Hematopoietic multipotent progenitor cell (in vitro differentiated cells): Measurements from ENCODE around the gene SCIMP. TPM values are rescaled to one million over a fixed set of nuclear protein-coding genes. Genes with fewer than 3 reads are reported as not detected.

Experiments used
- DNase-seq, 3 donors: peaks; one replicate each; pipeline ENCODE4 v3.0.0-alpha.2; 2011 to 2015; ENCODE audit warnings: low read depth in 2 of 3, low spot score in 2 of 3
- total RNA-seq: library from RNA; depleted of rRNA; stranded (reverse); fragments of >200 nt; gene quantifications from one replicate; pipeline ENCODE4 v1.2.3, GENCODE V29; 2012

The SCIMP gene
- 0.54 TPM for total RNA-seq

- DNase-seq, result peak in 1 of 3 donors; percentile 44
These were observed at the start of gene SCIMP for GRCh38 chr17:5234645-5235576. Gene SCIMP (minus strand): TSS chr17:5234860. CDS start chr17:5234755, 105 bp downstream.

GRCh38 chr17:5283571-5284315 lies 49.1 kb upstream of the SCIMP start:
- DNase-seq, result no peak

- DNase-seq, result peak in 1 of 3 donors; percentile 33
These were observed 48.1 kb upstream of the SCIMP start for GRCh38 chr17:5282642-5283217.

DNA sequence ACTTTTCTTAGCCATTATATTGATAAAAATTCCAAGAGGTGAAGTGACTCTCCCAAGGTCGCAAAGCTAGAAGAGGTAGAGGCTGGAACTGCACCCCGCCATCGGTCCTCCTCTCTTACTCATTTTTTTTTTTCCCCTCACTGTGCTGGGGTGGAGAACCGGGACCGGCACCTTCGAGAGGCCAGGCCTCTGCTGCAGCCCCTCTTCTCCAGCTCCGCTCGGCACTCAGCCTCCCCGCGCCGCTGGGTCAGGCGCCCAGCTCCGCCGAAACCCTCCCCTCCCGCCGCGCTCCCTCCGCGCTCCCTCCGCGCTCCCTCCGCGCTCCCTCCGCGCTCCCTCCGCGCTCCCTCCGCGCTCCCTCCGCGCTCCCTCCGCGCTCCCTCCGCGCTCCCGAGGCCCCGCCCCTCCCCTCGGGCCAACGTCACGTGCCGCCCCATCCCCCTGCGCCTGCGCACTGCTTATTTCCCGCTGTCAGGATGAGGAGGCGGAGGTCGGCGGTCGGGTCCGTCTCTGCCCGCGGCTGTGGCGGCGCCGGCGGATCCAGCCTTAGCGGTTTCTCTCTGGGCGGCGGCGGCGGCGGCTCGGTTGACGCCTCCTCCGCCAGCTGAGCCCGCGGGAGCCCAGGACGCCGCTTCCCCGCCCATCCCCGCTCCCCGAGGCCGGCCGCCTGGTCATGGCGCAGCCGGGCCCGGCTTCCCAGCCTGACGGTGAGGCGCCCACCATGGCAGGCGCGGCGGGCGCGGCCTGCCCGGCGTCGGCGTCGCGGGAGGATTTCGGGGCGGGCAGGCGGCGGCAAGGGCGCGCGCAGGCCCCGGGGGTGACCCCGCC lies 47.4 kb upstream of the SCIMP start, which contains the start of gene RABEP1:
Gene RABEP1, plus strand, starts transcription at position 471 of the 828 bp plus-strand sequence. Its CDS starts 203 bp downstream, at position 674.
- peak; percentile 85 to 96 (median 92) for DNase-seq

- no peak for DNase-seq
These were observed 37.7 kb upstream of the SCIMP start for GRCh38 chr17:5272322-5272721.

DNA sequence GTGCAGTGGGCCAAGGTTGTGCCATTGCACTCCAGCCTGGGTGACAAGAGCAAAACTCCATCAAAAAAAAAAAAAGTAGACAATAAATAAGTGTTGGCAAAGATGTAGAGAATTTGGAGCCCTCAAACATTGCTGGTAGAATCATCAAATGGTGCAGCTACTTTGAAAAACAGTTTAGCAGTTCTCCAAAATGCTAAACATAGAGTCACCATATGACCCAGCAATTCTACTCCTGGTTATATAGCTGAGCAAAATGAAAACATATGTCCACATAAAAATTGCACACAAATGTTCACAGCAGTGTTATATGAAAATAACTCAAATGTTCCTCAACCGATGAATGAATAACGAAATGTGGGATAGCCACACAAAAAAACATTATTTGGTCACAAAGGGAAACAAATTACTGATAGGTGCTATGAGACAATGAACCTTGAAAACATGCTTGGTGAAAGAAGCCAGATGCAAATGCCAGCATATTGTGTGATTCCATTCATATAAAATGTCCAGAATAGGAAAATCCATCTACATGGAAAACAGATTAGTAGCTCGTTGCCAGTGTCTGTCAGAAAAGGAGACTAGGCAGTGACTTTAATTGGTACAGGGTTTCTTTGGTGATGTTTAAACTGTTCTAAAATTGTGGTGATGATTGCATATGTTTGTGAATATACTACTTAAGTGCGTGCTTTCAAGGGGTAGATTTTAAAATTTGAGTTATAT lies 34.7 kb upstream of the SCIMP start:
- DNase-seq, result no peak

- no peak for DNase-seq
These were observed 30.2 kb upstream of the SCIMP start for GRCh38 chr17:5264893-5265292.

GRCh38 chr17:5263441-5263840 lies 28.8 kb upstream of the SCIMP start:
- DNase-seq, result no peak

GRCh38 chr17:5262416-5262991 lies 27.8 kb upstream of the SCIMP start:
- no peak for DNase-seq

DNA sequence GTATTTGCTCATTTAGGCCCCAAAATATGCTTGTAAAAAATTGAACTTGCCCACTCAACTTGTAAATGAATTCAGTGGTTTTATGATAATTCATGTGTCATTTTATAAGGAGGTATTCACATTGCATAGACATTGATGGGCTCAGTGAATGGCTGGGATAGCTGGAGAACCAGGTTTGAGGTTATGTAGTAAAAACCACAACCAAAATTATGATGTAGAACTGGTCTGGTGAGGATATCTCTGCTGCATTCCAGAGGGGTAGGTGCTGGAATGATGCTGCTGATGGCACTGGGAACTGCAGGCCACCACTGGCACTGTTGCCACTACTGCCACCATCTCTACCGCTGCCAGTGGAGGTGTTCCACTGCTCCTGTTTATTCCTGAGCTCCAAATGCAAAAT lies 25.9 kb upstream of the SCIMP start:
- DNase-seq, result no peak

GRCh38 chr17:5257124-5257523 lies 22.5 kb upstream of the SCIMP start:
- no peak for DNase-seq

GRCh38 chr17:5254903-5255521 lies 20.4 kb upstream of the SCIMP start:
- DNase-seq, result peak in 1 of 3 donors; percentile 21

GRCh38 chr17:5254414-5254813 lies 19.8 kb upstream of the SCIMP start:
- no peak for DNase-seq

DNA sequence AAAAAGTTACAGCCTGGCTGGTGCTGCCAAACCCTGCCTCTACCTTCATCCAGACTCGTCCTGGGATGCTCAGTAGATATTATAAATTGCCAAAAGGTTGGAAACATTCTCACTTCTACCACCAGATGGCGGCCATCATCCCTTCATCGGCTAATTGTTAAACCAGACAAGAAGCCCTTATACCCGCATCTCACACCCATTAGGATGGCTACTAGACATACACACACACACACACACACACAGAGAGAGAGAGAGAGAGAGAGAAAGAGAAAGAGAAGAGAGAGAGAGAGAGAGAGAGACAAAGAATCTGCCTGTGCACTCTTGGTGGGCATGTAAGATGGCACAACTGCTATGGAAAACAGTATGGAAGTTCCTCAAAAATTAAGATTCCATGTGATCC lies 15.0 kb upstream of the SCIMP start:
- DNase-seq, result peak; percentile 37 to 91 (median 73)

DNA sequence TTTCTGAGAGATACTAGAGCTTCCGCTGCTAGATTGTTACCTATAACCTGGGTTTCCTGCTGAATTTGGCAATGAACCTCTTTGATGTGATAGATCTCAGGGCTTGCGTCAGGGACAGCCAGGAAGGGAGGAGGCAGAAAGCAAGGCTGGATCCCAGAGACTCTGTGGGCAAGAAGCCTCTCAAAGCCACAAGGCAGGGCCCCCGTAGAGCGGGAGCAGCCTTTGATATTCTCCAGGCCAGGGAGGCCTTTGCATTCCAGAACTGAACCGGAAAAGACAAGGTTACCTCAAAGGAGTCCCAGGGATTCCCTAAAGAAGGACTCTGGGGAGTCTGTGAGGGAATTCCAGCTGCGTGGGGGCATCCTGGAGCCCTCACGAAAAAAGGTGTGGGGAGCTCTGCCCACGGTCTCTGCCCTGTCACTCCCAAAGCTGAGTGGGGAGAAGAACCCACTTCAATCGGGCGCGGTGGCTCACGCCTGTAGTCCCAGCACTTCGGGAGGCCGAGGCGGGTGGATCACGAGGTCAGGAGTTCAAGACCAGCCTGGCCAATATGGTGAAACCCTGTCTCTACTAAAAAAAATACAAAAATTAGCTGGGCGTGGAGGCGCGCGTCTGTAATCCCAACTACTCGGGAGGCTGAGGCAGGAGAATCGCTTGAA lies 14.3 kb upstream of the SCIMP start:
- DNase-seq, result no peak

GRCh38 chr17:5247621-5248020 lies 13.0 kb upstream of the SCIMP start:
- DNase-seq, result no peak

GRCh38 chr17:5241861-5242671 lies 7.4 kb upstream of the SCIMP start:
- no peak for DNase-seq
